Large intestine (tissue), 3 donors: ENCODE data around the gene MAPK8. TPM values are rescaled to one million over a fixed set of nuclear protein-coding genes. Genes with fewer than 3 reads are reported as not detected.

Source experiments
- DNase-seq, 2 donors: peaks; one replicate each; pipeline versions ENCODE4 v3.0.0 to v3.0.0-alpha.2; 2013
- H3K27ac ChIP-seq: one replicate; pipeline ENCODE4 v1.5.1; 2013; ENCODE audit warnings: low read length
- H3K27me3 ChIP-seq: 2 replicates; pipeline ENCODE4 v1.6.1; 2013; ENCODE audit warnings: low read length; ENCODE audit not compliant: control insufficient read depth, insufficient read depth
- H3K36me3 ChIP-seq: 2 replicates; pipeline ENCODE4 v1.6.1; 2013; ENCODE audit warnings: low read length; ENCODE audit not compliant: control insufficient read depth, insufficient read depth
- H3K4me1 ChIP-seq: one replicate; pipeline ENCODE4 v1.6.1; 2013; ENCODE audit warnings: low read length; ENCODE audit not compliant: control insufficient read depth, insufficient read depth
- H3K4me3 ChIP-seq: one replicate; pipeline ENCODE4 v1.5.1; 2013; ENCODE audit warnings: low read length
- H3K9me3 ChIP-seq: one replicate; pipeline ENCODE4 v1.6.1; 2013; ENCODE audit warnings: mild to moderate bottlenecking, low read depth, low read length, moderate library complexity; ENCODE audit not compliant: control insufficient read depth
- WGBS: methylation state at CpG from one replicate; pipeline ENCODE4 v1.1.5; 2013; ENCODE audit warnings: low lambda C conversion rate; ENCODE audit not compliant: insufficient coverage; 5-methylcytosine and 5-hydroxymethylcytosine counted together
- polyA plus RNA-seq: library from polyadenylated mRNA; unstranded; fragments of 120-200 nt; gene quantifications from one replicate; pipeline ENCODE4 v1.2.1, GENCODE V29; 2013

Gene MAPK8
- polyA plus RNA-seq, 1 donor: 40.6 TPM

GRCh38 chr10:48377751-48378530 lies 71.5 kb downstream of the MAPK8 start:
- Histone ChIP-seq H3K36me3 (no peaks in the 10 kb centered on the region), H3K4me1 (no peaks in the 10 kb centered on the region), H3K27me3 (no peaks in the 10 kb centered on the region), H3K27ac (no peak overlapping the region), H3K4me3 (no peak overlapping the region), H3K9me3 (peaks cover 5% of the 10 kb centered on the region)
- DNase-seq: no peak
- WGBS: 62% methylated on average over 2 of the region's 2 CpGs

- Histone ChIP-seq H3K4me3 (no peak overlapping the region), H3K4me1 (no peaks in the 10 kb centered on the region), H3K9me3 (peaks cover 5% of the 10 kb centered on the region), H3K27me3 (no peaks in the 10 kb centered on the region), H3K36me3 (no peaks in the 10 kb centered on the region), H3K27ac (no peak overlapping the region)
- 93% methylated on average over 3 of the region's 3 CpGs for WGBS
- no peak for DNase-seq
These were observed 72.2 kb downstream of the MAPK8 start for GRCh38 chr10:48378675-48379074.

- no peaks in the 10 kb centered on the region for H3K4me1 ChIP-seq
- H3K27me3 ChIP-seq: no peaks in the 10 kb centered on the region
- no peak overlapping the region for H3K4me3 ChIP-seq
- H3K9me3 ChIP-seq: peaks cover 2% of the 10 kb centered on the region
- DNase-seq: no peak
- no peaks in the 10 kb centered on the region for H3K36me3 ChIP-seq
- H3K27ac ChIP-seq: no peak overlapping the region
These were observed 75.5 kb downstream of the MAPK8 start for GRCh38 chr10:48381971-48382370.

- no peak for DNase-seq
- no peaks in the 10 kb centered on the region for H3K36me3 ChIP-seq
These were observed 76.5 kb downstream of the MAPK8 start for GRCh38 chr10:48382982-48383381.

GRCh38 chr10:48383393-48383792 lies 76.9 kb downstream of the MAPK8 start:
- Histone ChIP-seq H3K4me3 (no peak overlapping the region), H3K27me3 (no peaks in the 10 kb centered on the region), H3K27ac (peak overlapping the region; percentile 48), H3K36me3 (no peaks in the 10 kb centered on the region), H3K9me3 (peaks cover 2% of the 10 kb centered on the region), H3K4me1 (no peaks in the 10 kb centered on the region)
- no peak for DNase-seq

More at GRCh38 chr10:48382982-48383381, 76.5 kb downstream of the MAPK8 start:
- Histone ChIP-seq H3K4me1 (no peaks in the 10 kb centered on the region), H3K27me3 (no peaks in the 10 kb centered on the region), H3K4me3 (no peak overlapping the region), H3K9me3 (peaks cover 2% of the 10 kb centered on the region), H3K27ac (peak overlapping the region; percentile 19)

GRCh38 chr10:48384699-48384982 lies 78.2 kb downstream of the MAPK8 start:
- no peaks in the 10 kb centered on the region for H3K36me3 ChIP-seq
- H3K27me3 ChIP-seq: no peaks in the 10 kb centered on the region
- no peaks in the 10 kb centered on the region for H3K9me3 ChIP-seq
- peak overlapping the region; percentile 48 for H3K27ac ChIP-seq
- no peak overlapping the region for H3K4me3 ChIP-seq
- no peak for DNase-seq
- peaks cover 5% of the 10 kb centered on the region for H3K4me1 ChIP-seq

GRCh38 chr10:48389272-48389671 lies 82.8 kb downstream of the MAPK8 start:
- H3K4me1 ChIP-seq: peaks cover 13% of the 10 kb centered on the region
- H3K36me3 ChIP-seq: no peaks in the 10 kb centered on the region
- no peak overlapping the region for H3K4me3 ChIP-seq
- no peaks in the 10 kb centered on the region for H3K9me3 ChIP-seq
- peak overlapping the region; percentile 74 for H3K27ac ChIP-seq
- peak; percentile 48 to 78 for DNase-seq
- WGBS: no CpG with 5 or more reads among the region's 2 CpGs
- no peaks in the 10 kb centered on the region for H3K27me3 ChIP-seq

GRCh38 chr10:48389846-48390557 lies 83.5 kb downstream of the MAPK8 start:
- H3K36me3 ChIP-seq: no peaks in the 10 kb centered on the region
- H3K27ac ChIP-seq: peak overlapping the region; percentile 74
- peaks cover 13% of the 10 kb centered on the region for H3K4me1 ChIP-seq
- no peaks in the 10 kb centered on the region for H3K27me3 ChIP-seq
- DNase-seq: peak; percentile 64 to 72
- no peak overlapping the region for H3K4me3 ChIP-seq
- H3K9me3 ChIP-seq: no peaks in the 10 kb centered on the region
- no CpG with 5 or more reads among the region's 2 CpGs for WGBS

GRCh38 chr10:48390558-48390871 lies 84.0 kb downstream of the MAPK8 start:
- DNase-seq: no peak
- Histone ChIP-seq H3K36me3 (no peaks in the 10 kb centered on the region), H3K27me3 (no peaks in the 10 kb centered on the region), H3K27ac (peak overlapping the region; percentile 74), H3K4me3 (no peak overlapping the region), H3K4me1 (peaks cover 13% of the 10 kb centered on the region), H3K9me3 (no peaks in the 10 kb centered on the region)
- 50% methylated on average over 1 of the region's 5 CpGs for WGBS

GRCh38 chr10:48390933-48391845 lies 84.7 kb downstream of the MAPK8 start:
- no peaks in the 10 kb centered on the region for H3K36me3 ChIP-seq
- no peak for DNase-seq
- peak overlapping the region; percentile 74 for H3K27ac ChIP-seq
- H3K27me3 ChIP-seq: no peaks in the 10 kb centered on the region
- no peak overlapping the region for H3K4me3 ChIP-seq
- 92% methylated on average over 3 of the region's 4 CpGs for WGBS
- H3K4me1 ChIP-seq: peaks cover 13% of the 10 kb centered on the region
- H3K9me3 ChIP-seq: no peaks in the 10 kb centered on the region
